Colon (tissue), 2 donors: Measurements from ENCODE around the gene BRWD1.

Experiments
- FAIRE-seq: peaks from 2 replicates; lab custom pipeline; 2012; peaks lifted over from hg19 to GRCh38; lab: Jason Lieb, UNC
- donor health status: control.
- donor health status: control.

The BRWD1 gene

GRCh38 chr21:39197448-39198233, 115.8 kb downstream of the BRWD1 start:
- no peak for FAIRE-seq

GRCh38 chr21:39196838-39197237, 116.6 kb downstream of the BRWD1 start:
- FAIRE-seq, result no peak

GRCh38 chr21:39196310-39196709, 117.1 kb downstream of the BRWD1 start:
- no peak for FAIRE-seq

- no peak for FAIRE-seq
Observed at GRCh38 chr21:39193380-39193779, 120.1 kb downstream of the BRWD1 start.

DNA sequence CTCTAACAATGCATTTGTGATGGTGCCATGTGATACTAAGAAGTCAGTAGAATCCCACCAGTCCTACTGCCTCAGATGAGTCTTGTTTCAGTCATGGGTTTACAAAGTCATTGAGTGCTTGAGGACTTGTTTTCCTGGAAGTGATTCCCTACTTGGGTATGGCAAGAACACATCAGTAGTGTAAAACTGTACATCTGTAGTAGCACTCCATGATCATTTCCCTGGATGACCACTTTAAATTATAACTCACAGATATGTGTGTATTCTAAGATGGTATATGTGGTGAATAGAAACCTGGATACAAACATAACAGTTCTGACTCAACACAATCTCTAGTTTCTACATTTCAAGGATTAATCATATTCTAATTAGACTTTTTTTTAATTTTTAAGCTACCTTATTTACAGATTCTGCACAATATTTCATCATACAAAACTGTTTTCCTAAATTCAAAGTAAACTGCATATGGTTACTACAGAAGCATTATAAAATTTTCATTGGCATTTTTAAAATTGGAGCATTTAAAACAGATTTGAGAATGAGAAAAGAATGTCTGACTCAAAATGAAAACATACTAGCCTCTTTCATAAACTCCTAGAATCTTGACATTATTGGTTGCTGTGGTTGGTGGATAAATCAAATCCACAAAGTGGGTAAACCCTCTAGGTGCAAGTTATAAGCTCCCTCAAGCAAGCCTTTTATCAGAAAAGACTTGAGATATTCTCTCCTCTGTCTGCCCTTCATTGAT, 123.4 kb downstream of the BRWD1 start:
- no peak for FAIRE-seq

DNA sequence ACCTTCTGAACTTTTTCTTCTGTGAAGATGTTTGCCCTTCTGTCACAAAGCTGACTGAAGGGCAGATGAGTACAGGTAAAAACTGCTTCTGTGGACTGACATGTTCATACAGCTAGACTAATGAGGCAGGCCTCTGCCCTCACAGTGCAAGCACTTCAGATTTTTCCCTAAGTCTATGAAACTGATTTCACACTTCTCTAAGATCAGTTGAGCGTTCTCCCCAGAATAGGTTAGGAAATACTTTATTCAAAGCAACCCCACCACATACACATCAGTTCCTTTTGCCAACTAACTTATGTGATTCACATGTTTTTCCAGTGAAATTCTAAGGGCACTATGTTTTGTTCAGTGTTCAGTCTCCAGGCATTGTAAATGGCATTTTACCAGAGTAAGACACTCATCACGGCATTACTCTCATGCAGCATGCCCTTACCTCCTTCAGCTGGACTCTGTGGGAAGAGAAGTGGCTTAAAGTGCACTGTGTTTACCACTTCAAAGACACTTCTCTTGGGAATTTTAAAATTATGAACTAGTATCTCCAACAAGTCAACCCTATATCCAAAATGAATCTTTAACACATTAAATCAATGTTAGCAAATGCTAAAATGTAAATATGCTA, 124.8 kb downstream of the BRWD1 start:
- no peak for FAIRE-seq

- FAIRE-seq, result no peak
Observed at GRCh38 chr21:39187141-39187540, 126.3 kb downstream of the BRWD1 start.

GRCh38 chr21:39186676-39187075, 126.8 kb downstream of the BRWD1 start:
- no peak for FAIRE-seq

- FAIRE-seq, result no peak
Observed at GRCh38 chr21:39185157-39185556, 128.3 kb downstream of the BRWD1 start.

DNA sequence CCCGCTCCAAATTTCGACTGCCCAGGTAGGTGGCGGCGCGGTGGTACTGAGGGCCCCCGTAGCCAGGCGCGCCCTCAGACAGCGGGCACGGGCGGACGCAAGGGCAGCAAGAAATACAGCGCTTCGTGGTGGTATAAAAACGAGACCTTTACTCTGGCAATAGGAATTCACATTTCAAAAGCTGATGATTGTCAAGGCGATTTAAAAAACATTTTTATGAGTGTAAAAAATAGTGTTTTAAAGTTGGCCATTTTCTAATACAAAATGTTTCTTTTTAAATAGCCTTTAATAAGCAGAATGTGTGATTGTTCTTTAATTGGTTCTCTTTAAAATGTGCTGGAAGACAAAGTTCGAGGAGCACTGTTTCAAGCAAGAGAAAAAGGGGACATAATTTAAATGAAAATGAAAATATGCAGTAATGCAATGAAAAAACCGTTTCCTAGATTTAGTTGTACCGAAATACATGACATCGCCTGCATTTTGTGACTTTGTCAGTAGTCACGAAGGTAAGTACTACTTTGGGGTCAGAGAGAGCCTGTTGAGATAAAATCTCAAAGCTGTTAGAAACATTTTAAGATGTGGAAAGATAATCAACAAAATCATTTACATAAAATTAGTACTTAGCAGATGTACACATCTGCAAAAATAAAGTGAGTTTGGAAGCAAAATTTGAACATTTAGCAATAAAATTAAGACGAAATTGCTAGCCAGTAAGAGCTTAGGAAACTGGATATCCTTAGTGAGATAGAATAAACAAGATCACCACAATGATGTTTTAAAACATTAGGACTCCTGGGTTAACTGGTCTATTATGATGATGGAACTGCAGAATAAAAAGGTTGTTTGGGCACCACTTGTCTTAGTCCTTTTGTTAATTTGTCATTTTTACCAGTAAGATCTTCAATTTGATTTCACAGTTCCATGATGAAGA, 129.1 kb downstream of the BRWD1 start:
- FAIRE-seq, result no peak

DNA sequence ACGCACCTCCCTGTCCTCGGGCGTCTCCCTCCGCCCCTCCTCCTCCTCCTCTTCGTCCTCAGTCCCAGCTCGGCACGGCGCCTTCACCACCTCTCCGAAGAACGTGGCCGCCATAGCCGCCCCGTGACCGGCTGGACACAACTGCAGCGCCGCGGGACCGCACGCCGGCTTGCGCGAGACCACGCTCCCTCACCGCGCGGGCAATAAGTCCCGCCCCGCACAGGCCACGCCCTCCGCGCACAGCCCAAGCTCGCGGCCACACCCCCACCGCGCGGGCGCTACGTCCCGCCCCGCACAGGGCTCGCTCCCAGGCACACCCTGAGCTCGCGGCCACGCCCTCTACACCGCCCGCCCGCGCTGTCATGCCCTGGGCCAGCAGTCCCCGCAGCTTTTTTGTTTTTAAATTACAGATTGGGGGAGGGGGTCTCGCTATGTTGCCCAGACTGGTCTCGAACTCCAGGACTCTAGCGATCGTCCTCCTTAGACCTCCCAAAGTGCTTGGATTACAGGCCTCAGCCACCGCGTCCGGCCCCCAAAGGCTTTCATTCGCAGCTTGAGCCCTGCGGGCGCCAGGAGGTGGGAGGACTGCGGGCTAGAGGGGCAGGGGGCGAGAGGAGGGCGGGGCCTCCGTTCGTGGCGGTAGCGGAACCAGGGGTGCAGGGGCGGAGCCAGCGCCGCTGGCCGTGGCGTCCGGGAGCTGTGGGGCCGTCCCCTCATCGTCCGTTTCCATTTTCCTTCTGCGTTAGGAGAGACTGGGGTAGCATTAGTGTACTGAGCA, 130.0 kb downstream of the BRWD1 start, which contains the start of gene PSMG1:
Gene PSMG1, minus strand, starts transcription at position 180 of the 778 bp plus-strand sequence. Its CDS starts 66 bp downstream, at position 114.
- no peak for FAIRE-seq

- FAIRE-seq, result no peak
Observed at GRCh38 chr21:39182484-39183271, 130.8 kb downstream of the BRWD1 start.

- FAIRE-seq, result no peak
Observed at GRCh38 chr21:39182016-39182415, 131.4 kb downstream of the BRWD1 start.

DNA sequence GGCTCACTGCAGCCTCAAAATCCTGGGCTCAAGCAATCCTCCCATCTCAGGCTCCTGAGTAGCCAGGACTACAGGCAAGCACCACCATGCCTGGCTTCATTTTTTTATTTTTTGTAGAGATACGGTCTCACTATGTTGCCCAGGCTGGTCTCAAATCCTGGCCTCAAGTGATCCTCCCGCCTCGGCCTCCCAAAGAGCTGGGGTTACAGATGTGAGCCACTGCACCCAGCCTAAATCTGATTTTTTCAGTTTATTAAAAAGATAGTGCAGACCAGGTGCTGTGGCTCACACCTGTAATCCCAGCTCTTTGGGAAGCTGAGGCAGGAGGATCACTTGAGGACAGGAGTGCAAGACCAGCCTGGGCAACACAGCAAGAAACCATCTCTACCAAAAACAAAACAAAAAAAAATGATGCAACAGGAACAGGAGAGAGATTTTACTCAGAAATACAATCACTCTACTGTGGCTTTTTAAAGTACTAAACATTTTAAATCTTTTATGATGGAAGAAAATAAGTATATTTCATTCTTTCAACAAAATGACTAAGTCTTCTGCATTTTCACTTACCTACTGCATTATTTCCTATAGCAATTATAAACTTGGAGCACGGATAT, 132.1 kb downstream of the BRWD1 start:
- no peak for FAIRE-seq

DNA sequence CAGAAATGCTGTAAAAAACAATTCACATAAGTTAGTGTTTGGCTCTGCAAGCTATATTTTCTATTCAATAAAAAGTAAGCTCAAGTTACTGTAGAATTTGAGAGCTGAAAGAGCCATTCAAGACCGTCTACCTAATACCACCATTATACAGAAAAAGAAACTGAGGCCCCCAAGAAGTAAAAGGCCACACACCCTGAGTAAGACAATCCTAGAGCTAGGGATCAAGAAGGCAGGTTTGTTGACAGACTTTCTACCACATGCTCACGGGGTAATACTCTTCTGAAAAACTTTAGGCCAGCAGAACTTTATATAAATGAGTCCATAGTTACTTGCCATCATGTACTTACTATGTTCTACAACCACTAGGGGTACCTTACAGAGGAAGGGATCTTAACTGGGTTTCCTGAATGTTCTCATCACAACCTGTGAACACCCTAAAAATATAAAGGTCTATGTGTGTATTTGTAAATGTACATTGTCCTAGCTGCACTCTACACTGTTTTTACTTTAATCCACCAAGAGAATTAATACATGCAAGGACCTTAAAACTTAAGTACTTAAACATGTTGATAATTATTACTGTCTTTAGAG, 132.9 kb downstream of the BRWD1 start:
- FAIRE-seq, result no peak

DNA sequence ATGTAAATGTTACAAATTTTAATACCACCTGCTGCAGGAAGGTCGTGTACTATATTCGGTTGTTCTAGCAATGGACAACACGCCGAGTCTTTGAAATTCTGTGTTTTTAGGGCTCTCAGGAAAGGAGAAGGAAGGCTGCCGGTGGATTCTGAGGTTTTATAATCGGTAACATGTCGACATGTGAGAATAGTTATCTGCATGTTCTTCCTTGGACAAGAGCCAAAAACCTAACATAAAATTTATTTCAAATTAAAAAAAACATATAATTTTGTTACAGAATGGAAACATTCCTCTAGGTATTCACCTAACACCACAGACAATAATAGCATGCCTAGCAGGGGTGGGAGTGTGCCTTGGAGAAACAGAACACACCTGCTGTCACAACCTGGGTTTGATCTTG, 135.0 kb downstream of the BRWD1 start:
- FAIRE-seq, result no peak

- no peak for FAIRE-seq
Observed at GRCh38 chr21:39176271-39176709, 137.1 kb downstream of the BRWD1 start.

DNA sequence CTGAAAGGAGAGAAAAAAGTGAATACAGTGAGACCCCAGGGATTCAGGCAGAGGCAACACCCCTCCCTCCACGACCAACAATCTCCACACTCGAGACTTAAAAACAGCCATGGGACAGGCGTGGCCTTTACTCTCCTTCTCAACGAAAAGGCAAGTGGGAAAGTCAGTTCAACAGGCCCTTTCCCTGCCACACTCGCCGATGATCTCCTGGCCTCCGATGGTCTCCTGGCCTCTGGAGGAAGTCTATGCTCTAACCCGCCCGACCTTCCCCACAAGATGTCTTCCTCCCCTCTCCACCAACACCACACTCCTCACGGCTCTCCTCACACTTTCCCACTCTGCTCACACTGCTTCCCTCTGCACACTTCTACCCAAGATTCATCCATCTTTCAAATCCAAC, 137.8 kb downstream of the BRWD1 start:
- no peak for FAIRE-seq

DNA sequence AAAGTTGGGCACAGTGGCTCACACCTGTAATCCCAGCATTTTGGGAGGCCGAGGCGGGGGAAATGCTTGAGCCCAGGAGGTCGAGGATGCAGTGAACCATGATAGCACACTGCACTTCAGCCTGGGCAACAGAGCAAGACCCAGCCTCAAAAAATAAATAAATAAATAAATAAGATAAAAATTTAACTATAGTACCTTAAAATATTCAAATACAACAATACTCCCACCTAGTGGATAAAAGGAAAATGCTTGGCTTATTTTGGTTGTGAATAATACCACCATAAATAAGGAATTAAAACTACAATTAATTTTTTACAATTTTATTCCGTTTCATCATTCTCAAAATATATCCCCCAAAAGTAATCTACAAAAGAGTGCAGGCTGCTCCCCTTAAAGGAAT, 138.3 kb downstream of the BRWD1 start:
- peak; percentile 5 for FAIRE-seq
